ENCODE data around the gene NECTIN2.
"Not testable (repeated sequence)": the region's sequence is repeated elsewhere in the genome, so short reads cannot be mapped to it uniquely, and the experiment has no call there.

NECTIN2 gene

DNA sequence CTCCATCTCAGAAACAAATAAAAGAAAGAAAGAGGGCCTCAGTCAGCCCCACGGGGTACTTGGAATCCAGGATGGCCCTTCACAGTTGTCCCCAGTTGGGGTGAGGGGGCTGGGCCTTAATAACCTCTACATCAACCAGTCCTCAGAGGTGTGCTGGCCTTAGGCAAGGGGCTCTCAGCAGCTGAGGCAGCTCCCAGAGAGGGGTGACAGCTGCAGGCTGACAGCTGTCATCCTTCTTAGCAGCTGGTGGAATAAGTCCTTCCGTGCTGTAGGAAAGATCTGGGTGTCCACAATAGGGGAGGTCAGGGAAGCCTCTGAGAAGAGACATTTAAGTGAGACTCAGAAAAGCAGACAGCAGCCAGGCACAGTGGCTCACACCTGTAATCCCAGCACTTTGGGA, 29.8 kb upstream of the NECTIN2 start:
- no peak for FAIRE-seq
- DNase-seq (ENCODE audit: low spot score), result no peak

GRCh38 chr19:44817725-44818465, 28.2 kb upstream of the NECTIN2 start:
- DNase-seq (ENCODE audit: low spot score) (no peak), FAIRE-seq (peak; percentile 48)

- FAIRE-seq (no peak), DNase-seq (ENCODE audit: low spot score) (no peak)
Measured at GRCh38 chr19:44818466-44819031, 27.5 kb upstream of the NECTIN2 start.

GRCh38 chr19:44819246-44819832, 26.8 kb upstream of the NECTIN2 start:
- no peak for DNase-seq (ENCODE audit: low spot score)
- no peak for FAIRE-seq

DNA sequence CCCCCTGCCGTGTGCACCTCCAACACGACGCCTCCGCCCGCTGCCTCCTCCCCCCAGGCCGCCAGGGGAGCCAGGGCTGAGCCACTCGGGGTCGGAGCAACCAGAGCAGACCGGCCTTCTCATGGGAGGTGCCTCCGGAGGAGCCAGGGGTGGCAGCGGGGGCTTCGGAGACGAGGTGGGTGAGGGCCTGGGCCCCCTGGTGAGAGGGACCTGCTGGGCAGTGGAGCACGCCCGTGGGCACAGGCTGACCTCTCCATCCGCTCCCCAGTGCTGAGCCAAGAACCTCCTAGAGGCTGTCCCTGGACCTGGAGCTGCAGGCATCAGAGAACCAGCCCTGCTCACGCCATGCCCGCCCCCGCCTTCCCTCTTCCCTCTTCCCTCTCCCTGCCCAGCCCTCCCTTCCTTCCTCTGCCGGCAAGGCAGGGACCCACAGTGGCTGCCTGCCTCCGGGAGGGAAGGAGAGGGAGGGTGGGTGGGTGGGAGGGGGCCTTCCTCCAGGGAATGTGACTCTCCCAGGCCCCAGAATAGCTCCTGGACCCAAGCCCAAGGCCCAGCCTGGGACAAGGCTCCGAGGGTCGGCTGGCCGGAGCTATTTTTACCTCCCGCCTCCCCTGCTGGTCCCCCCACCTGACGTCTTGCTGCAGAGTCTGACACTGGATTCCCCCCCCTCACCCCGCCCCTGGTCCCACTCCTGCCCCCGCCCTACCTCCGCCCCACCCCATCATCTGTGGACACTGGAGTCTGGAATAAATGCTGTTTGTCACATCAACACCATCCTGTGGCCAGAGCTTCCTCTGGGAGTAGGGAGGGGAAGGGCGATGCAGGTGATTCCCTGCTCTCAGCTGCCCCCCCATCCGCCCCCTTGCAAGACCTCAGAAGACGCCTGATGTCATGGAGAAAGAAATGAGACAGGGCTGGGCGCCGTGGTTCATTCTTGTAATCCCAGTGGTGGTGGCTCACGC, 25.2 kb upstream of the NECTIN2 start:
- no peak for FAIRE-seq
- DNase-seq (ENCODE audit: low spot score), result no peak

GRCh38 chr19:44822177-44822576, 23.9 kb upstream of the NECTIN2 start:
- FAIRE-seq, result no peak

GRCh38 chr19:44822670-44823372, 23.3 kb upstream of the NECTIN2 start:
- FAIRE-seq, result no peak
- DNase-seq (ENCODE audit: low spot score), result no peak

More at GRCh38 chr19:44822177-44822576, 23.9 kb upstream of the NECTIN2 start:
- no peak for DNase-seq (ENCODE audit: low spot score)

- no peak for DNase-seq (ENCODE audit: low spot score)
- no peak for FAIRE-seq
Measured at GRCh38 chr19:44823373-44823698, 22.8 kb upstream of the NECTIN2 start.

GRCh38 chr19:44824761-44825160, 21.3 kb upstream of the NECTIN2 start:
- DNase-seq (ENCODE audit: low spot score) (peak; percentile 32), FAIRE-seq (no peak)

GRCh38 chr19:44832875-44833274, 13.2 kb upstream of the NECTIN2 start:
- not testable (repeated sequence) for DNase-seq (ENCODE audit: low spot score)

DNA sequence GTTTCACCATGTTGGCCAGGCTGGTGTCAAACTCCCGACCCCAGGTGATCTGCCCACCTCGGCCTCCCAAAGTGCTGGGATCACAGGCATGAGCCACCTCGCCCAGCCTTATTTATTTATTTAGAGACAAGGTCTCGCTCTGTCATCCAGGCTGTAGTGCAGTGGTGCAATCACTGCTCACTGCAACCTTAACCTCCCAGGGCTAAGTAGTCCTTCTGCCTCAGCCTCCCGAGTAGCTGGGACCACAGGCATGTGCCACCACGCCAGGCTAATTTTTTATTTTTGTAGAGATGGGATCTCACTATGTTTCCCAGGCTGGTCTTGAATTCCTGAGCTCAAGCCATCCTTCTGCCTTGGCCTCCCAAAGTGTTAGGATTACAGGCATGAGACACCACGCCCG, 11.7 kb upstream of the NECTIN2 start:
- not testable (repeated sequence) for DNase-seq (ENCODE audit: low spot score); FAIRE-seq

More at GRCh38 chr19:44832875-44833274, 13.2 kb upstream of the NECTIN2 start:
- not testable (repeated sequence) for FAIRE-seq

DNA sequence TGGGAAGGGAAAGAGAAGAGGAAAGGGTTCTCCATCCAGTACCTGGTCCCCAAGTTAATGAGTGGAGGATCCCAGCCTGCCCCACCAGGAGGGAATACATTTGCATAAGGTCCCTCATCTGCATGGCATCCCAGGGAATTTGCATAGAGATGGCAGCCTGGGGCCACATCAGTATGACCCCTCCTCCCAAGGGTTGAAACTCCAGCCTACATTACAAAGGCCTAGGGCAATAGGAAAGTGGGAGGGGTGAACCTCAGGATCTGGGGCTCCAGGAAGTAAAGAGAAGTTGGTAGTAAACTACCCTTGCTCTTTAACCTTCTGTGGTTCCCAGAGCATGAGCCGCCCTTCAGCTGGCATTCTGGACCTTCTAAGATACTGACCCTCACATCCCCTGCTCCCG, 6.8 kb upstream of the NECTIN2 start:
- DNase-seq (ENCODE audit: low spot score) (no peak), FAIRE-seq (no peak)

DNA sequence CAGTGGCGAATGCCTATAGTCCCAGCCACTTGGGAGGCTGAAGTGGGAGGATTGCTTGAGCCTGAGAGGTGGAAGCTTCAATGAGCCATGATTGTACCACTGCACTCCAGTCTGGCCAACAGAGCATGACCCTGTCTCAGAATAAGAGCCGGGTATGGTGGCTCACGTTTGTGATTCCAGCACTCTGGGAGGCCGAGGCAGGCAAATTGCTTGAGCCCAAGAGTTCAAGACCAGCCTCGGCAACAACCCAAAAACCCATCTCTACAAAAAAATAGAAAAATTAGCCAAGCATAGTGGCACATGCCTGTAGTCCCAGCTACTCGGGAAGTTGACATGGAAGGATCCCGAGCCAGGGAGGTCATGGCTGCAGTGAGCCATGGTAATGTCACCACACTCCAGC, 5.3 kb upstream of the NECTIN2 start:
- DNase-seq (ENCODE audit: low spot score) (no peak), FAIRE-seq (no peak)

DNA sequence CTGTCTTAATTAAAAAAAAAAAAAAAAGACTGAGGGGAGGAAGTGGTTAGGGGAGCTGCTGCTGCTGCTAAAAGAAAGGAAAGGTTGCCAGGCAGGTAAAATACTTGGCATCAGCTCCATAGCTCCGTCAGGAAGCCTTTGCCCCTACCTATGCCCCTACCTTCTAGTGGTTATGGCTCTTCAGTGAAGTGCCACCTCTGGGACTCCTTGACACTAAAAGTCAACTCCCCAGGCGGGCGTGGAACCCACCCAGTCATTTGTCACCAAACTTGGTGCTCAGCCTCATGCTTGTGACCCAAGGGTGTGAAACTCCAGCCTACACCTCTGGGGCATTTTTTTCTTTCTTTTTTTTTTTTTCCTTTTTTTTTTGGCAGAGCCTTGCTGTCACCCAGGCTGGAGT, 4.9 kb upstream of the NECTIN2 start:
- FAIRE-seq, result no peak
- no peak for DNase-seq (ENCODE audit: low spot score)

DNA sequence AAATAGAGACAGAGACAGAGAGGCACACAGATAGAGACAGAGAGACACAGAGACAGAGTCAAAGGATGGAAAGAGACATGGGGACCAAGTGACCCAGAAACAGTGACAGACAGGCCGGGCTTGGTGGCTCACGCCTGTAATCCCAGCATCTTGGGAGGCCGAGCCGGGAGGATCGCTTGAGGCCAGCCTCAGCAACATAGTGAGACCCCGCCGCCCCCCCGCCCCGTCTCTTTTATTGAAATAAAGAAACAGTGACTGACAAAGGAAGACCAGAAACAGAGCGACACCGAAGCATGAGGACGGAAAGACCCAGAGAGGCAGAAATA, 848 bp upstream of the NECTIN2 start:
- FAIRE-seq (no peak), DNase-seq (ENCODE audit: low spot score) (no peak)

GRCh38 chr19:44846455-44847143, 502 bp downstream of the NECTIN2 start:
- FAIRE-seq (no peak), DNase-seq (ENCODE audit: low spot score) (no peak)

DNA sequence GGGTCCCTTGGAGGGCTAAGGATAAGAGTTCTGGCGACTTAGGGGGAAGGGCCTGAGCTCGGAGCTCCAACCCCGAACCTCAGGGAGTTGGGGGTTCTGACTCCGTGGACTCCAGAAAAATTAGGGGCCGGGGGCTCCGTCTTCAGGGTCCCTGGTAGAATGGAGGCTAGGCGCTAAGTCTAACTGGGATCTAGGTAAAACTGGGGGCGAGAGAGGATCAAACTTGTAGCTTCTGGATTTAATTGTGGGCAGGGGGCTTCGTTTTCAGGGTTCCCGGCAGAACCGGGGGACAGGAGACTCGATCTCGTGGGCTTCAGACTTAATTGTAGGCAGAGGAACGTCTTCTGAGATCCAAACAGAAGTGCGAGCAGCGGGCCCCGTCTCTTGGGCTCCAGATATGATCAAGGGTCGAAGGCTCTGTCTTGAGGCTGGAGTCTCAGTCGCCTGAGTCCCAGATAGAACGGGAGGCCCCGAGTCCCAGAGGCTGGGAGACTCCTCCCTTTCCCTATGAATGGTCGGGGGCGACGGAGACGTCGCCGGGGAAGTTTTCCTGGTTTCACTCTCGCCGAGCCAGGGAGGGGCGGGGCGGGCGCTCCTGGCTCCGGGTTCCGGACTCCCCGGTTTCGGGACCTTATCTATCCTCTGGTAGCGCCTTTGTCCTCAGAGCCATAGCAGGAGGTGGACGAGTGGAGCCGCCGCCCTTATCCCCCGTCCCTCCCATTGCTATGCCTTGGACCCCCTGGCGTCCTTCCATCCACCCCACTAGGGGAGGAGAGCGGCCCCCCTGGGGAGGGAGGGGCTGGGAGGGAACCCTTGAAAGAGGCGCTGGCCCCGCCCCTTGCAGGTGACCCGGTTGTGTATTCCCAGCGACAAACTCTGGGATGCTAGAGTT, 1.3 kb downstream of the NECTIN2 start:
- FAIRE-seq, result no peak
- peak; percentile 54 for DNase-seq (ENCODE audit: low spot score)

- no peak for DNase-seq (ENCODE audit: low spot score)
- no peak for FAIRE-seq
Measured at GRCh38 chr19:44848036-44848811, 2.1 kb downstream of the NECTIN2 start.

Measured in urothelium cell line (cell line).